GM19193 (cell line): ENCODE measurements around the gene OR2T6.

Experiments used
- POLR2A ChIP-seq: IDR thresholded peaks from 4 replicates; pipeline ENCODE4 v1.6.1; 2011; ENCODE audit not compliant: insufficient read depth, insufficient read length; ENCODE audit errors: extremely low read depth

Gene OR2T6

GRCh38 chr1:248421384-248421783 lies 45.8 kb downstream of the OR2T6 start:
- no peak for TF ChIP-seq POLR2A
